K562 (cell line): ENCODE results near the gene MRPL19. TPM values are rescaled to one million over a fixed set of nuclear protein-coding genes. Genes with fewer than 3 reads are reported as not detected.

ENCODE experiments used
- ATAC-seq: fragments of 200-7000 bp; cut with Tn5 transposase; 3 replicates; pipeline ENCODE4 v1.9.1; 2020; ENCODE audit warnings: moderate library complexity
- BruUV-seq: library from RNA; stranded (reverse); fragments of 400-500 nt; replicated peaks from 2 replicates; lab custom pipeline; 2021; lab: Mats Ljungman, UMichigan
- CTCF ChIA-PET: fragments of 300-600 bp; formaldehyde crosslinking; extraction: SDS; loops from one replicate; lab custom pipeline; 2021; ENCODE audit warnings: low intra/inter-chr PET ratio; lab: Yijun Ruan, JAX
- POLR2A ChIA-PET: fragments of 300-600, 350-650 bp; sonication (Branson Sonifier 250); formaldehyde crosslinking; extraction: SDS; loops from one replicate; lab custom pipeline; 2021; ENCODE audit warnings: antibody characterized with exemption, inconsistent platforms; lab: Yijun Ruan, JAX
- DNase-seq, 4 experiments: peaks; one replicate each; pipeline versions ENCODE4 v3.0.0 to v3.0.0-alpha.2; 2011 to 2018; ENCODE audit warnings: low spot score in 3 of 4, mixed read lengths in 3 of 4; ENCODE audit errors: extremely low read depth in 1 of 4
- FAIRE-seq: peaks from 2 replicates; lab custom pipeline; 2011; peaks lifted over from hg19 to GRCh38; lab: Jason Lieb, UNC
- H2AFZ ChIP-seq: 2 replicates; pipeline ENCODE4 v1.6.0; 2011; ENCODE audit warnings: low read depth, low read length, control low read depth, inconsistent platforms
- H3K27ac ChIP-seq: fragments of 200-600 bp; 3 replicates; pipeline ENCODE4 v1.8.0; 2011; ENCODE audit warnings: low read depth, mild to moderate bottlenecking, control low read depth, inconsistent platforms, low read length, moderate library complexity, mixed read lengths; ENCODE audit errors: extremely low read depth
- H3K27me3 ChIP-seq, 2 experiments: fragments of 300-600 bp in 1 of 2; 2 replicates in 1 of 2; 3 replicates in 1 of 2; pipeline versions ENCODE4 v1.6.0 to v1.8.0; 2011; ENCODE audit warnings: inconsistent platforms in 2 of 2, low read length in 2 of 2, mild to moderate bottlenecking in 1 of 2, mixed read lengths in 1 of 2, moderate library complexity in 1 of 2; ENCODE audit not compliant: control insufficient read depth in 2 of 2, insufficient read depth in 2 of 2
- H3K36me3 ChIP-seq: fragments of 300-600 bp; 3 replicates; pipeline ENCODE4 v1.8.0; 2011; ENCODE audit warnings: mild to moderate bottlenecking, low read length, inconsistent platforms; ENCODE audit not compliant: control insufficient read depth, insufficient read depth
- H3K4me1 ChIP-seq, 2 experiments: fragments of 200-600 bp in 1 of 2; replicated peaks in 1 of 2; 2 replicates in 1 of 2; 3 replicates in 1 of 2; pipeline versions ENCODE4 v1.5.1 to v1.8.0; 2011; ENCODE audit warnings: inconsistent platforms in 2 of 2, low read length in 2 of 2, mild to moderate bottlenecking in 1 of 2, mixed read lengths in 1 of 2, moderate library complexity in 1 of 2; ENCODE audit not compliant: control insufficient read depth in 2 of 2, insufficient read depth in 2 of 2
- H3K4me2 ChIP-seq: 2 replicates; pipeline ENCODE4 v1.6.1; 2011; ENCODE audit warnings: low read length, control low read depth, inconsistent platforms, mixed read lengths; ENCODE audit not compliant: insufficient read depth
- H3K4me3 ChIP-seq: fragments of 200-600 bp; sonication (generic), shearing (Covaris generic); 2 replicates; pipeline ENCODE4 v1.5.1; 2016; ENCODE audit warnings: control low read depth, inconsistent platforms
- H3K79me2 ChIP-seq: fragments of 200-600 bp; 3 replicates; pipeline ENCODE4 v1.8.0; 2011; ENCODE audit warnings: low read length, inconsistent platforms; ENCODE audit not compliant: control insufficient read depth, insufficient read depth
- H3K9ac ChIP-seq, 2 experiments: 2 replicates each; pipeline versions ENCODE4 v1.6.0 to v1.6.1; 2011; ENCODE audit warnings: low read depth in 2 of 2, low read length in 2 of 2, control low read depth in 1 of 2, inconsistent platforms in 1 of 2, mild to moderate bottlenecking in 1 of 2, mixed read lengths in 1 of 2; ENCODE audit not compliant: insufficient read depth in 1 of 2
- H3K9me1 ChIP-seq: one replicate; pipeline ENCODE4 v1.6.0; 2011; ENCODE audit warnings: inconsistent platforms, mild to moderate bottlenecking, low read length, moderate library complexity; ENCODE audit not compliant: control insufficient read depth, insufficient read depth
- H3K9me3 ChIP-seq: replicated peaks from 2 replicates; pipeline ENCODE4 v1.5.1; 2011; ENCODE audit warnings: low read depth, low read length, inconsistent platforms; ENCODE audit not compliant: control insufficient read depth, insufficient read depth
- H4K20me1 ChIP-seq: replicated peaks from 2 replicates; pipeline ENCODE4 v1.6.1; 2011; ENCODE audit warnings: low read length, inconsistent platforms, mixed read lengths; ENCODE audit not compliant: control insufficient read depth, insufficient read depth
- CCNT2 ChIP-seq: IDR thresholded peaks from 2 replicates; pipeline ENCODE4 v1.6.1; 2011; ENCODE audit warnings: borderline replicate concordance, low read depth, mild to moderate bottlenecking, moderate library complexity, mixed read lengths, low read length; ENCODE audit not compliant: insufficient read length; ENCODE audit errors: extremely low read depth
- DIDO1 ChIP-seq: fragments of 450-650 bp; IDR thresholded peaks from 2 replicates; pipeline ENCODE4 v1.6.1; 2016; ENCODE audit warnings: low read depth, missing biosample characterization, missing genetic modification characterization
- DMBX1 ChIP-seq: fragments of 250-450 bp; sonication (Bioruptor Pico); IDR thresholded peaks from 2 replicates; pipeline ENCODE4 v1.8.0; 2022; ENCODE audit warnings: inconsistent platforms, mild to moderate bottlenecking, moderate library complexity, borderline replicate concordance
- EWSR1 ChIP-seq: fragments of 450-650 bp; IDR thresholded peaks from 2 replicates; pipeline ENCODE4 v1.6.1; 2018; ENCODE audit warnings: borderline replicate concordance, mild to moderate bottlenecking, low read depth, moderate library complexity; ENCODE audit not compliant: partially characterized antibody
- SFPQ ChIP-seq: fragments of 200-400 bp; formaldehyde crosslinking; IDR thresholded peaks from 2 replicates; pipeline ENCODE4 v1.6.1; 2017; ENCODE audit warnings: mild to moderate bottlenecking, low read depth, low read length, moderate library complexity
- ZNF75A ChIP-seq: fragments of 450-650 bp; formaldehyde crosslinking; IDR thresholded peaks from 2 replicates; pipeline ENCODE4 v1.4.0; 2020; ENCODE audit warnings: mild to moderate bottlenecking
- WGBS: fragments of 100-300 bp; shearing (Covaris generic); methylation state at CpG from one replicate; pipeline ENCODE4 v1.1.6; 2016; ENCODE audit warnings: low coverage, mixed read lengths; ENCODE audit not compliant: insufficient coverage; ENCODE audit errors: missing lambda C conversion rate; 5-methylcytosine and 5-hydroxymethylcytosine counted together
- in situ Hi-C: fragments of 300-500 bp; cut with MboI; formaldehyde crosslinking; loops from 4 replicates; pipeline ENCODE4 v1.15.0; 2018; ENCODE audit warnings: inconsistent platforms, mixed read lengths
- intact Hi-C: fragments of 100-400 bp; cut with micrococcal nuclease; formaldehyde crosslinking; loops from 2 replicates; pipeline ENCODE4 v1.14.2; 2022
- polyA plus RNA-seq, 8 experiments: library from polyadenylated mRNA; depleted of rRNA in 4 of 8; stranded (reverse) in 5 of 8; unstranded in 3 of 8; fragments of >200 nt; fragmentation: Nextera tagmentation in 2 of 8; fragmentation: Illumina TruSeq in 1 of 8; extraction: Ambion mirVana in 2 of 8; extraction: Trizol in 1 of 8; gene quantifications; 2 replicates each; pipeline versions ENCODE4 v1.2.1 to v1.2.3, GENCODE V29; 2011 to 2014; ENCODE audit warnings: inconsistent platforms in 1 of 8, missing spikeins in 1 of 8
- total RNA-seq, 7 experiments: library from RNA; depleted of rRNA in 6 of 7; stranded (reverse); fragments of >200 nt in 6 of 7; fragmentation: Illumina TruSeq in 2 of 7; extraction: Trizol in 2 of 7; gene quantifications; 2 replicates each; pipeline versions ENCODE4 v1.2.1 to v1.2.3, GENCODE V29; 2011 to 2021; ENCODE audit warnings: low replicate concordance in 1 of 7

The MRPL19 gene
- total and polyA plus RNA-seq, 9 of the 15 experiments (the other 6 are each of a cell fraction or from before 2014, with no cell fraction given), result 9.7 to 65.9 (median 56.1) TPM

- in situ Hi-C loops, result loop anchor here (10.0 to 25.0 kb wide), 3 partner anchors 552 to 902 kb away; no protein-coding TSS in a partner anchor
- no peak overlapping the region for H2AFZ ChIP-seq
- no peaks in the 10 kb centered on the region for H3K9me3 ChIP-seq
- TF ChIP-seq SFPQ, result no peak
- TF ChIP-seq ZNF75A, result no peak
- no peak for TF ChIP-seq DIDO1 (tag)
- no peak for TF ChIP-seq CCNT2
- no peak for TF ChIP-seq EWSR1
- no peak for TF ChIP-seq DMBX1 (CRISPR knock-in tag)
- TF ChIP-seq, all 486 proteins: peak for 0
- FAIRE-seq, result no peak
- POLR2A ChIA-PET, result no interaction called here
- Histone ChIP-seq H3K27me3 (peaks cover 0 to 3% of the 10 kb centered on the region in 2 experiments; a peak in 1 of 5 replicates), H3K36me3 (no peaks in the 10 kb centered on the region), H3K27ac (no peak overlapping the region), H3K9ac (no peak overlapping the region), H4K20me1 (no peaks in the 10 kb centered on the region; the same call in 1 of the 2 replicates), H3K4me2 (no peak overlapping the region), H3K79me2 (no peaks in the 10 kb centered on the region), H3K9me1 (no peaks in the 10 kb centered on the region), H3K4me1 (no peaks in the 10 kb centered on the region), H3K4me3 (no peak overlapping the region)
- CTCF ChIA-PET, result no interaction called here
- no peak for ATAC-seq
- DNase-seq, result no peak
- BruUV-seq, result no TSS peak
- intact Hi-C loops, result no loop called here
- WGBS, result 0% methylated on average over 5 of the region's 5 CpGs
Measured at GRCh38 chr2:75614162-75614651, 32.4 kb upstream of the MRPL19 start.
